SK-N-SH (cell line): Measurements from ENCODE around the gene CERCAM. TPM values are rescaled to one million over a fixed set of nuclear protein-coding genes. Genes with fewer than 3 reads are reported as not detected.

Experiments
- CTCF ChIA-PET: fragments of 300-600, 350-600 bp; formaldehyde crosslinking; extraction: SDS; loops from one replicate; lab custom pipeline; 2021; lab: Yijun Ruan, JAX
- POLR2A ChIA-PET: fragments of 350-600 bp; sonication (Branson Sonifier 250); formaldehyde crosslinking; extraction: SDS; loops from one replicate; lab custom pipeline; 2020; ENCODE audit warnings: antibody characterized with exemption, inconsistent platforms; lab: Yijun Ruan, JAX
- DNase-seq: peaks from one replicate; pipeline ENCODE4 v3.0.0; 2012
- H2AFZ ChIP-seq: fragments of 200-600 bp; sonication (generic); 2 replicates; pipeline ENCODE4 v1.8.1; 2016; ENCODE audit warnings: antibody characterized with exemption, mild to moderate bottlenecking, low read depth
- H3F3A ChIP-seq: fragments of 200-600 bp; sonication (generic); replicated peaks from 2 replicates; pipeline ENCODE3; 2016; ENCODE audit warnings: antibody characterized with exemption, mild to moderate bottlenecking; ENCODE audit not compliant: insufficient read depth
- H3K27ac ChIP-seq, 2 experiments: fragments of 200-500 bp in 1 of 2; fragments of 200-600 bp in 1 of 2; sonication (Bioruptor generic) in 1 of 2; sonication (generic), shearing (Covaris generic) in 1 of 2; 2 replicates each; pipeline versions ENCODE4 v1.5.1 to v1.6.1; 2014 to 2016; ENCODE audit warnings: low read depth in 2 of 2, inconsistent platforms in 1 of 2, low read length in 1 of 2, mild to moderate bottlenecking in 1 of 2, mixed read lengths in 1 of 2
- H3K27me3 ChIP-seq: fragments of 200-600 bp; sonication (generic), shearing (Covaris generic); 2 replicates; pipeline ENCODE4 v1.6.1; 2016; ENCODE audit warnings: mixed run types; ENCODE audit not compliant: insufficient read depth
- H3K36me3 ChIP-seq, 2 experiments: fragments of 200-500 bp in 1 of 2; fragments of 200-600 bp in 1 of 2; sonication (Bioruptor generic) in 1 of 2; sonication (generic) in 1 of 2; replicated peaks in 1 of 2; 2 replicates each; pipeline versions ENCODE3 to v1.5.1; 2014 to 2016; ENCODE audit warnings: low read length in 1 of 2, mild to moderate bottlenecking in 1 of 2; ENCODE audit not compliant: insufficient read depth in 2 of 2, control insufficient read depth in 1 of 2
- H3K4me1 ChIP-seq, 2 experiments: fragments of 200-500 bp in 1 of 2; fragments of 200-600 bp in 1 of 2; sonication (Bioruptor generic) in 1 of 2; sonication (generic), shearing (Covaris generic) in 1 of 2; 2 replicates each; pipeline versions ENCODE4 v1.5.1 to v1.6.1; 2014 to 2016; ENCODE audit warnings: low read depth in 1 of 2, low read length in 1 of 2, mixed run types in 1 of 2; ENCODE audit not compliant: insufficient read depth in 2 of 2, control insufficient read depth in 1 of 2
- H3K4me2 ChIP-seq: fragments of 200-600 bp; sonication (generic), shearing (Covaris generic); 2 replicates; pipeline ENCODE4 v1.6.1; 2017; ENCODE audit warnings: mixed run types
- H3K4me3 ChIP-seq, 2 experiments: fragments of 200-500 bp in 1 of 2; fragments of 200-600 bp in 1 of 2; sonication (Bioruptor generic) in 1 of 2; sonication (generic), shearing (Covaris generic) in 1 of 2; 2 replicates each; pipeline versions ENCODE4 v1.5.1 to v1.8.1; 2014 to 2016; ENCODE audit warnings: low read depth in 2 of 2, inconsistent platforms in 1 of 2, low read length in 1 of 2, mild to moderate bottlenecking in 1 of 2, mixed read lengths in 1 of 2, moderate library complexity in 1 of 2
- H3K79me2 ChIP-seq: fragments of 200-600 bp; sonication (generic); 2 replicates; pipeline ENCODE4 v1.8.1; 2017; ENCODE audit warnings: mild to moderate bottlenecking; ENCODE audit not compliant: insufficient read depth
- H3K9ac ChIP-seq: fragments of 200-600 bp; sonication (generic); 2 replicates; pipeline ENCODE4 v1.6.1; 2017; ENCODE audit warnings: mixed run types
- H3K9me2 ChIP-seq: fragments of 200-600 bp; sonication (generic); 2 replicates; pipeline ENCODE4 v1.6.1; 2017; ENCODE audit warnings: mixed run types
- H3K9me3 ChIP-seq: fragments of 200-600 bp; sonication (generic); 2 replicates; pipeline ENCODE4 v1.6.1; 2017; ENCODE audit warnings: mixed run types, mild to moderate bottlenecking, moderate library complexity
- H4K20me1 ChIP-seq: fragments of 200-600 bp; sonication (generic); 2 replicates; pipeline ENCODE4 v1.6.1; 2017; ENCODE audit warnings: mild to moderate bottlenecking, mixed run types; ENCODE audit not compliant: insufficient read depth
- CHD2 ChIP-seq: fragments of 150-350 bp; IDR thresholded peaks from 2 replicates; pipeline ENCODE4 v1.6.1; 2018; ENCODE audit warnings: low read length; ENCODE audit not compliant: partially characterized antibody
- ELF1 ChIP-seq: IDR thresholded peaks from 2 replicates; pipeline ENCODE4 v1.4.0; 2012
- EP300 ChIP-seq, 2 experiments: IDR thresholded peaks; 2 replicates each; pipeline versions ENCODE4 v1.4.0 to v1.6.1; 2012; ENCODE audit warnings: borderline replicate concordance in 1 of 2, low read depth in 1 of 2, low read length in 1 of 2
- FOSL2 ChIP-seq: IDR thresholded peaks from 2 replicates; pipeline ENCODE4 v1.4.0; 2012; ENCODE audit warnings: low read depth, mild to moderate bottlenecking, moderate library complexity, borderline replicate concordance
- FOXJ3 ChIP-seq: sonication (generic); formaldehyde crosslinking; IDR thresholded peaks from 2 replicates; pipeline ENCODE4 v1.5.1; 2020; ENCODE audit warnings: mild to moderate bottlenecking, missing genetic modification reagents
- GABPA ChIP-seq: IDR thresholded peaks from 2 replicates; pipeline ENCODE4 v1.4.0; 2012; ENCODE audit warnings: low read depth, mild to moderate bottlenecking
- GATA2 ChIP-seq: sonication (generic); formaldehyde crosslinking; IDR thresholded peaks from 2 replicates; pipeline ENCODE4 v1.5.0; 2020; ENCODE audit warnings: mild to moderate bottlenecking, missing genetic modification reagents
- MAX ChIP-seq: IDR thresholded peaks from 2 replicates; pipeline ENCODE4 v1.4.0; 2012; ENCODE audit warnings: low read depth
- MXI1 ChIP-seq: IDR thresholded peaks from 2 replicates; pipeline ENCODE4 v1.6.1; 2012; ENCODE audit warnings: mild to moderate bottlenecking, low read depth, low read length, improper control_type of control experiment
- NRF1 ChIP-seq: IDR thresholded peaks from 2 replicates; pipeline ENCODE4 v1.6.1; 2012; ENCODE audit warnings: low read depth, mild to moderate bottlenecking, low read length
- POLR2AphosphoS5 ChIP-seq: IDR thresholded peaks from 2 replicates; pipeline ENCODE4 v1.6.1; 2012; ENCODE audit warnings: low read depth, low read length
- RCOR1 ChIP-seq: fragments of 150-350 bp; IDR thresholded peaks from 2 replicates; pipeline ENCODE4 v1.6.1; 2017; ENCODE audit warnings: antibody characterized with exemption, low read length
- RFX5 ChIP-seq: IDR thresholded peaks from 2 replicates; pipeline ENCODE4 v1.6.1; 2012; ENCODE audit warnings: mild to moderate bottlenecking, improper control_type of control experiment, low read length
- RXRA ChIP-seq: IDR thresholded peaks from 2 replicates; pipeline ENCODE4 v1.4.0; 2012; ENCODE audit warnings: low read depth, mild to moderate bottlenecking, borderline replicate concordance
- SIN3A ChIP-seq: IDR thresholded peaks from 2 replicates; pipeline ENCODE4 v1.6.1; 2012; ENCODE audit warnings: low read depth, mild to moderate bottlenecking, low read length, moderate library complexity, borderline replicate concordance
- SMC3 ChIP-seq: IDR thresholded peaks from 2 replicates; pipeline ENCODE4 v1.6.1; 2012; ENCODE audit warnings: low read depth, low read length, improper control_type of control experiment
- TAF1 ChIP-seq: IDR thresholded peaks from 2 replicates; pipeline ENCODE4 v1.6.1; 2012; ENCODE audit warnings: low read depth, mild to moderate bottlenecking, low read length, moderate library complexity, borderline replicate concordance
- USF1 ChIP-seq: IDR thresholded peaks from 2 replicates; pipeline ENCODE4 v1.4.0; 2012; ENCODE audit warnings: low read depth, borderline replicate concordance
- USF2 ChIP-seq: fragments of 150-350 bp; IDR thresholded peaks from 2 replicates; pipeline ENCODE4 v1.6.1; 2017; ENCODE audit warnings: antibody characterized with exemption, low read length, low read depth, borderline replicate concordance
- WGBS: methylation state at CpG from one replicate; pipeline ENCODE4 v1.1.6; 2017; ENCODE audit warnings: low lambda C conversion rate; 5-methylcytosine and 5-hydroxymethylcytosine counted together
- polyA plus RNA-seq, 3 experiments: library from polyadenylated mRNA; depleted of rRNA; stranded (reverse); fragments of >200 nt; gene quantifications; 2 replicates each; pipeline ENCODE4 v1.2.3, GENCODE V29; 2012

Gene CERCAM
- polyA plus RNA-seq, 1 of the 3 experiments (the other 2 are of a cell fraction), result 131 TPM

- Histone ChIP-seq H3K4me1 (no peaks in the 10 kb centered on the region), H3K9me3 (no peaks in the 10 kb centered on the region), H3K9ac (no peak overlapping the region), H3K79me2 (no peaks in the 10 kb centered on the region), H3K27me3 (no peaks in the 10 kb centered on the region), H3K36me3 (peaks cover 11 to 63% of the 10 kb centered on the region in 2 experiments), H3F3A (no peaks in the 10 kb centered on the region), H3K27ac (no peak overlapping the region), H3K4me2 (no peak overlapping the region), H4K20me1 (no peaks in the 10 kb centered on the region), H3K9me2 (no peaks in the 10 kb centered on the region), H2AFZ (no peak overlapping the region), H3K4me3 (no peak overlapping the region)
- TF ChIP-seq RCOR1 (no peak), CHD2 (no peak), SMC3 (no peak)
- WGBS, result 95% methylated on average over 11 of the region's 11 CpGs
- POLR2A ChIA-PET, result no interaction called here
- no peak for DNase-seq
- CTCF ChIA-PET, result interaction anchor here (1.0 to 2.8 kb wide), 6 partner anchors 8 to 95 kb away, joined by 3 to 15 read pairs (median 4); no protein-coding TSS in a partner anchor
These were observed 30.4 kb upstream of the CERCAM start for GRCh38 chr9:128390150-128390812.

GRCh38 chr9:128390813-128391711, 29.6 kb upstream of the CERCAM start:
- Histone ChIP-seq H3K4me1 (no peaks in the 10 kb centered on the region), H3K9me3 (no peaks in the 10 kb centered on the region), H3K36me3 (peaks cover 5 to 57% of the 10 kb centered on the region in 2 experiments), H3K27ac (no peak overlapping the region), H3K9ac (no peak overlapping the region), H3K27me3 (no peaks in the 10 kb centered on the region), H3F3A (no peaks in the 10 kb centered on the region), H4K20me1 (no peaks in the 10 kb centered on the region), H2AFZ (no peak overlapping the region), H3K9me2 (no peaks in the 10 kb centered on the region), H3K4me3 (no peak overlapping the region), H3K79me2 (no peaks in the 10 kb centered on the region)
- WGBS, result 88% methylated on average over 6 of the region's 8 CpGs
- ChIA-PET POLR2A (no interaction called here), CTCF (interaction anchor here (1.0 to 2.8 kb wide), 3 partner anchors 9 to 29 kb away, joined by 3 to 15 read pairs (median 3); no protein-coding TSS in a partner anchor)
- DNase-seq, result no peak
- TF ChIP-seq RXRA (no peak), FOXJ3 (CRISPR knock-in tag) (no peak)
- TF ChIP-seq, all 33 proteins: peak for 0
- no peak overlapping the region for H3K4me2 ChIP-seq

- Histone ChIP-seq H3K27me3 (no peaks in the 10 kb centered on the region; the same call in 1 of the 2 replicates), H3K36me3 (peaks cover 5 to 56% of the 10 kb centered on the region in 2 experiments), H3K9ac (no peak overlapping the region), H3K27ac (no peak overlapping the region), H3K4me2 (no peak overlapping the region), H3K79me2 (no peaks in the 10 kb centered on the region), H3F3A (no peaks in the 10 kb centered on the region), H3K4me1 (no peaks in the 10 kb centered on the region), H3K9me3 (no peaks in the 10 kb centered on the region), H3K9me2 (no peaks in the 10 kb centered on the region), H2AFZ (no peak overlapping the region), H3K4me3 (no peak overlapping the region), H4K20me1 (no peaks in the 10 kb centered on the region)
- 97% methylated on average over 21 of the region's 21 CpGs for WGBS
- no peak for DNase-seq
- ChIA-PET CTCF (interaction anchor here (2.8 kb wide), 1 partner anchor 20 kb away, joined by 15 read pairs; no protein-coding TSS in a partner anchor), POLR2A (no interaction called here)
- no peak for TF ChIP-seq POLR2AphosphoS5
- TF ChIP-seq RCOR1, result no peak
- TF ChIP-seq MAX, result no peak
- no peak for TF ChIP-seq NRF1
- TF ChIP-seq USF2, result no peak
- TF ChIP-seq GABPA, result no peak
- no peak for TF ChIP-seq SIN3A
- no peak for TF ChIP-seq GATA2 (CRISPR knock-in tag)
- TF ChIP-seq RFX5, result no peak
- no peak for TF ChIP-seq TAF1
- no peak for TF ChIP-seq ELF1
- TF ChIP-seq FOSL2, result no peak
- no peak for TF ChIP-seq EP300 (IDR thresholded peaks at IDR 0.05; ENCODE audit: borderline replicate concordance in 1 of 2, low read depth in 1 of 2, low read length in 1 of 2)
- TF ChIP-seq CHD2, result no peak
- no peak for TF ChIP-seq USF1
- no peak for TF ChIP-seq MXI1
These were observed 28.7 kb upstream of the CERCAM start for GRCh38 chr9:128391956-128392301.
